ENCODE measurements around the gene ARHGAP40. TPM values are rescaled to one million over a fixed set of nuclear protein-coding genes. Genes with fewer than 3 reads are reported as not detected.

ARHGAP40 gene
- total RNA-seq, 1 experiment from 2014 or later = 0.14 TPM

DNA sequence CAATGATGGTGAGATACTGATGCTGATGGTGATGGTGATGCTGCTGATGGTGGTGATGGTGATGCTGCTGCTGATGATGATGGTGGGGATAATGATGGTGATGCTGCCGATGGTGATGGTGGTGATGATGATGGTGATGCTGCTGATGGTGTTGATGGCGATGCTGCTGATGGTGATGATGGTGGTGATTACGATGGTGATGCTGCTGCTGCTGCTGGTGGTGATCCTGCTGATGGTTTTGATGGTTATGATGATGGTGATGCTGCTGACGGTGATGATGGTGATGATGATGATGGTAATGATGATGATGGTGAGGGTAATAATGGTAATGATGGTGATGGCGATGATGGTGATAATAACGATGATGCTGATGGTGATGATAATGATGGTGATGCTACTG lies 50.0 kb downstream of the ARHGAP40 start:
- ChIA-PET POLR2A (no interaction called here), CTCF (interaction anchor here (0.6 to 4.3 kb wide), 2 partner anchors 8 to 14 kb away, joined by 4 to 27 read pairs; no protein-coding TSS in a partner anchor)
- peaks cover 26% of the 10 kb centered on the region for H3K27me3 Mint-ChIP-seq (ENCODE audit: insufficient read depth, unreplicated experiment)

DNA sequence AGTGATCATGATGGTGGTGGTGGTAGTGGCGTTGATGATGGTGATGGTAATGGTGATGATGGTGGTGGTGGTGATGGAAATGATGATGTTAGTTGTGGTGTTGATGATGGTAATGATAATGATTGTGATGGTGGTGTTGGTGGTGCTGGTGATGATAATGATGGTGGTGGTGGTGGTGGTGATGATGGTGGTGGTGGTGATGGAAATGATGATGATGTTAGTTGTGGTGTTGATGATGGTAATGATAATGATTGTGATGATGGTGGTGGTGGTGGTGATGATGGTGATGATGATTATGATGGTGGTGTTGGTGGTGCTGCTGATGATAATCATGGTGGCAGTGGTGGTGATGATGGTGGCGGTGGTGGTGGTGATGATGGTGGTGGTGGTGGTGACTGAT lies 51.4 kb downstream of the ARHGAP40 start:
- CTCF ChIA-PET = no interaction called here
- H3K36me3 ChIP-seq (ENCODE audit: control insufficient read depth, insufficient read depth, low read length) = no peaks in the 10 kb centered on the region

More for the DNA sequence above, 50.0 kb downstream of the ARHGAP40 start:
- no TSS peak for BruUV-seq (replicated peaks)
- no peak overlapping the region for H3K27ac Mint-ChIP-seq (ENCODE audit: unreplicated experiment)
- no peaks in the 10 kb centered on the region for H3K4me1 Mint-ChIP-seq (ENCODE audit: low read depth, unreplicated experiment)
- no peak for DNase-seq
- Histone ChIP-seq H3K4me1 (0 out of 2 replicates have a peak, but pooled peaks cover under 1% of the 10 kb centered on the region), H3K36me3 (ENCODE audit: control insufficient read depth, insufficient read depth, low read length) (no peaks in the 10 kb centered on the region), H3K9me3 (no peaks in the 10 kb centered on the region), H3K4me3 (ENCODE audit: low read depth, low read length) (no peak overlapping the region), H3K27me3 (replicated peaks; ENCODE audit: control insufficient read depth, insufficient read depth, low read length) (peaks cover 2% of the 10 kb centered on the region; the same call in 1 of the 2 replicates)
- no peaks in the 10 kb centered on the region for H3K36me3 Mint-ChIP-seq (ENCODE audit: insufficient read depth, unreplicated experiment)
- TF ChIP-seq CTCF (IDR thresholded peaks at IDR 0.05; ENCODE audit: insufficient read depth in 1 of 2, low read depth in 1 of 2, low read length in 1 of 2, severe bottlenecking in 1 of 2, unreplicated experiment in 1 of 2) = no peak
- no peak overlapping the region for H3K4me3 Mint-ChIP-seq (ENCODE audit: unreplicated experiment)
- intact Hi-C loops (cut with micrococcal nuclease; ENCODE audit: unreplicated experiment) = loop anchor here (10.0 kb wide), 1 partner anchor 223 kb away; no protein-coding TSS in a partner anchor
- H3K9me3 Mint-ChIP-seq (ENCODE audit: unreplicated experiment) = peaks cover 13% of the 10 kb centered on the region

GRCh38 chr20:38657390-38657789 lies 55.8 kb downstream of the ARHGAP40 start:
- Histone ChIP-seq H3K27me3 (replicated peaks; ENCODE audit: control insufficient read depth, insufficient read depth, low read length) (peaks cover 5% of the 10 kb centered on the region; the same call in 1 of the 2 replicates), H3K9me3 (no peaks in the 10 kb centered on the region), H3K4me1 (no peaks in the 10 kb centered on the region), H3K4me3 (ENCODE audit: low read depth, low read length) (no peak overlapping the region), H3K36me3 (ENCODE audit: control insufficient read depth, insufficient read depth, low read length) (no peaks in the 10 kb centered on the region)
- no TSS peak for BruUV-seq (replicated peaks)
- Mint-ChIP-seq H3K4me3 (ENCODE audit: unreplicated experiment) (no peak overlapping the region), H3K4me1 (ENCODE audit: low read depth, unreplicated experiment) (no peaks in the 10 kb centered on the region), H3K9me3 (ENCODE audit: unreplicated experiment) (peaks cover 12% of the 10 kb centered on the region), H3K36me3 (ENCODE audit: insufficient read depth, unreplicated experiment) (no peaks in the 10 kb centered on the region), H3K27me3 (ENCODE audit: insufficient read depth, unreplicated experiment) (peaks cover 38% of the 10 kb centered on the region), H3K27ac (ENCODE audit: unreplicated experiment) (no peak overlapping the region)
- intact Hi-C loops (cut with micrococcal nuclease; ENCODE audit: unreplicated experiment) = loop anchor here (10.0 kb wide), 1 partner anchor 217 kb away; no protein-coding TSS in a partner anchor
- CTCF ChIA-PET = interaction anchor here (0.7 to 2.0 kb wide), 3 partner anchors 14 to 480 kb away, joined by 4 to 7 read pairs (median 6); no protein-coding TSS in a partner anchor
- POLR2A ChIA-PET = no interaction called here
- no peak for DNase-seq
- TF ChIP-seq CTCF (IDR thresholded peaks at IDR 0.05; ENCODE audit: insufficient read depth in 1 of 2, low read depth in 1 of 2, low read length in 1 of 2, severe bottlenecking in 1 of 2, unreplicated experiment in 1 of 2) = no peak

More for the DNA sequence above, 51.4 kb downstream of the ARHGAP40 start:
- no peaks in the 10 kb centered on the region for H3K4me1 ChIP-seq
- no peak for DNase-seq
- H3K9me3 ChIP-seq = no peaks in the 10 kb centered on the region
- Mint-ChIP-seq H3K4me1 (ENCODE audit: low read depth, unreplicated experiment) (no peaks in the 10 kb centered on the region), H3K27ac (ENCODE audit: unreplicated experiment) (no peak overlapping the region), H3K36me3 (ENCODE audit: insufficient read depth, unreplicated experiment) (no peaks in the 10 kb centered on the region), H3K27me3 (ENCODE audit: insufficient read depth, unreplicated experiment) (peaks cover 32% of the 10 kb centered on the region), H3K9me3 (ENCODE audit: unreplicated experiment) (peaks cover 13% of the 10 kb centered on the region), H3K4me3 (ENCODE audit: unreplicated experiment) (no peak overlapping the region)
- TF ChIP-seq CTCF (IDR thresholded peaks at IDR 0.05; ENCODE audit: insufficient read depth in 1 of 2, low read depth in 1 of 2, low read length in 1 of 2, severe bottlenecking in 1 of 2, unreplicated experiment in 1 of 2) = no peak
- peaks cover 6% of the 10 kb centered on the region; the same call in 1 of the 2 replicates for H3K27me3 ChIP-seq (replicated peaks; ENCODE audit: control insufficient read depth, insufficient read depth, low read length)
- H3K4me3 ChIP-seq (ENCODE audit: low read depth, low read length) = no peak overlapping the region
- BruUV-seq (replicated peaks) = no TSS peak
- POLR2A ChIA-PET = no interaction called here
- intact Hi-C loops (cut with micrococcal nuclease; ENCODE audit: unreplicated experiment) = loop anchor here (10.0 kb wide), 1 partner anchor 222 kb away; no protein-coding TSS in a partner anchor
